Tibial artery (tissue), 4 donors: ENCODE measurements around the gene TREH.
A peak's percentile ranks its signal among the peaks of the same experiment; 100 is the strongest.

ENCODE experiments used
- DNase-seq, 2 donors: peaks; one replicate each; pipeline ENCODE4 v3.0.0-alpha.2; 2019
- H3K27ac ChIP-seq, 2 donors: fragments of 200-600 bp; sonication (generic) in 1 of 2; 1 replicate in 1 of 2; 2 replicates in 1 of 2; pipeline ENCODE4 v1.5.1; 2018 to 2019; ENCODE audit warnings: mild to moderate bottlenecking in 1 of 2
- H3K27me3 ChIP-seq, 2 donors: fragments of 200-600 bp; sonication (generic) in 1 of 2; one replicate each; pipeline versions ENCODE4 v1.5.1 to v1.6.0; 2016 to 2019
- H3K36me3 ChIP-seq, 3 donors: fragments of 200-600 bp; sonication (generic) in 2 of 3; one replicate each; pipeline ENCODE4 v1.5.1; 2016 to 2019; ENCODE audit warnings: mild to moderate bottlenecking in 2 of 3
- H3K4me1 ChIP-seq, 4 donors: fragments of 200-600 bp; sonication (generic) in 2 of 4; 1 replicate in 3 of 4; 2 replicates in 1 of 4; pipeline ENCODE4 v1.5.1; 2016 to 2019
- H3K4me3 ChIP-seq, 2 donors: fragments of 200-600 bp; sonication (generic) in 1 of 2; 1 replicate in 1 of 2; 2 replicates in 1 of 2; pipeline ENCODE4 v1.5.1; 2018 to 2019; ENCODE audit warnings: mild to moderate bottlenecking in 2 of 2
- H3K9me3 ChIP-seq, 3 donors: fragments of 200-600 bp; sonication (generic) in 1 of 3; one replicate each; pipeline ENCODE4 v1.5.1; 2016 to 2019
- CTCF ChIP-seq, 2 experiments: fragments of 200-600 bp in 1 of 2; fragments of 450-650 bp in 1 of 2; IDR thresholded peaks; one replicate each; pipeline ENCODE4 v1.5.1; 2017 to 2019; ENCODE audit warnings: antibody characterized with exemption in 2 of 2, mild to moderate bottlenecking in 1 of 2, moderate library complexity in 1 of 2
- intact Hi-C: fragments of 100-400 bp; cut with DNase I; formaldehyde crosslinking; loops from one replicate; pipeline ENCODE4 v1.15.0; 2023; ENCODE audit warnings: low total_unique reads

The TREH gene

GRCh38 chr11:118705791-118706545, 26.5 kb upstream of the TREH start:
- H3K4me3 ChIP-seq, result no peak overlapping the region
- H3K27me3 ChIP-seq, result no peaks in the 10 kb centered on the region
- H3K4me1 ChIP-seq, result no peaks in the 10 kb centered on the region
- H3K36me3 ChIP-seq, result no peaks in the 10 kb centered on the region
- no peak overlapping the region for H3K27ac ChIP-seq
- TF ChIP-seq CTCF (IDR thresholded peaks at IDR 0.05), result no peak
- H3K9me3 ChIP-seq, result no peaks in the 10 kb centered on the region
- intact Hi-C loops, result no loop called here
- no peak for DNase-seq

GRCh38 chr11:118705111-118705741, 25.8 kb upstream of the TREH start:
- Histone ChIP-seq H3K4me1 (no peaks in the 10 kb centered on the region), H3K9me3 (peaks cover 0 to 6% (median 0%) of the 10 kb centered on the region in 3 donors), H3K27ac (no peak overlapping the region), H3K4me3 (no peak overlapping the region), H3K36me3 (no peaks in the 10 kb centered on the region), H3K27me3 (no peaks in the 10 kb centered on the region)
- intact Hi-C loops, result no loop called here
- no peak for DNase-seq
- TF ChIP-seq CTCF (IDR thresholded peaks at IDR 0.05), result no peak

GRCh38 chr11:118703563-118704106, 24.2 kb upstream of the TREH start:
- Histone ChIP-seq H3K4me3 (no peak overlapping the region), H3K4me1 (no peaks in the 10 kb centered on the region), H3K36me3 (no peaks in the 10 kb centered on the region), H3K27me3 (no peaks in the 10 kb centered on the region), H3K9me3 (peaks cover 0 to 10% (median 0%) of the 10 kb centered on the region in 3 donors), H3K27ac (no peak overlapping the region)
- peak in 1 of 2 donors; percentile 75 for DNase-seq
- intact Hi-C loops, result no loop called here
- TF ChIP-seq CTCF (IDR thresholded peaks at IDR 0.05), result no peak

GRCh38 chr11:118699506-118700220, 20.2 kb upstream of the TREH start:
- no peak overlapping the region for H3K27ac ChIP-seq
- TF ChIP-seq CTCF (IDR thresholded peaks at IDR 0.05), result no peak
- DNase-seq, result no peak
- H3K27me3 ChIP-seq, result no peaks in the 10 kb centered on the region
- H3K4me3 ChIP-seq, result no peak overlapping the region
- H3K4me1 ChIP-seq, result no peaks in the 10 kb centered on the region
- no peaks in the 10 kb centered on the region for H3K36me3 ChIP-seq
- H3K9me3 ChIP-seq, result peaks cover 0 to 10% (median 0%) of the 10 kb centered on the region in 3 donors
- intact Hi-C loops, result loop anchor here (10.0 kb wide), 1 partner anchor 85 kb away; no protein-coding TSS in a partner anchor

- Histone ChIP-seq H3K27me3 (no peaks in the 10 kb centered on the region), H3K4me3 (no peak overlapping the region), H3K4me1 (no peaks in the 10 kb centered on the region), H3K36me3 (no peaks in the 10 kb centered on the region), H3K27ac (no peak overlapping the region), H3K9me3 (peaks cover 0 to 10% (median 0%) of the 10 kb centered on the region in 3 donors)
- DNase-seq, result no peak
- no peak for TF ChIP-seq CTCF (IDR thresholded peaks at IDR 0.05)
- intact Hi-C loops, result loop anchor here (10.0 kb wide), 1 partner anchor 87 kb away; no protein-coding TSS in a partner anchor
These were observed 17.9 kb upstream of the TREH start for GRCh38 chr11:118697346-118697745.
